GM18951 (cell line): ENCODE data around the gene GATB.

Experiments used
- POLR2A ChIP-seq: IDR thresholded peaks from 4 replicates; pipeline ENCODE4 v1.6.1; 2011; ENCODE audit warnings: mild to moderate bottlenecking; ENCODE audit not compliant: insufficient read length, insufficient read depth; ENCODE audit errors: extremely low read depth
- in situ Hi-C: fragments of 300-500 bp; cut with MboI; formaldehyde crosslinking; loops from one replicate; pipeline ENCODE4 v1.12.0; 2022; ENCODE audit warnings: low sequenced_read_pairs, mixed read lengths, inconsistent platforms; ENCODE audit not compliant: unreplicated experiment

Gene GATB

GRCh38 chr4:151665022-151665784 lies 95.6 kb downstream of the GATB start:
- in situ Hi-C loops: no loop called here

GRCh38 chr4:151664289-151664688 lies 96.5 kb downstream of the GATB start:
- no peak for TF ChIP-seq POLR2A
- in situ Hi-C loops: no loop called here

More at GRCh38 chr4:151665022-151665784, 95.6 kb downstream of the GATB start:
- no peak for TF ChIP-seq POLR2A

GRCh38 chr4:151663109-151663508 lies 97.7 kb downstream of the GATB start:
- in situ Hi-C loops: no loop called here
- no peak for TF ChIP-seq POLR2A

- no peak for TF ChIP-seq POLR2A
- in situ Hi-C loops: no loop called here
These were observed 98.9 kb downstream of the GATB start for GRCh38 chr4:151661873-151662272.

GRCh38 chr4:151660676-151661075 lies 100.1 kb downstream of the GATB start:
- in situ Hi-C loops: no loop called here
- TF ChIP-seq POLR2A: no peak

- in situ Hi-C loops: no loop called here
- TF ChIP-seq POLR2A: no peak
These were observed 101.0 kb downstream of the GATB start for GRCh38 chr4:151659601-151660364.

- TF ChIP-seq POLR2A: no peak
- in situ Hi-C loops: no loop called here
These were observed 101.7 kb downstream of the GATB start for GRCh38 chr4:151658959-151659600.

- no peak for TF ChIP-seq POLR2A
- in situ Hi-C loops: no loop called here
These were observed 102.9 kb downstream of the GATB start for GRCh38 chr4:151657896-151658295.

- in situ Hi-C loops: no loop called here
- no peak for TF ChIP-seq POLR2A
These were observed 104.7 kb downstream of the GATB start for GRCh38 chr4:151656058-151656457.

- in situ Hi-C loops: no loop called here
- no peak for TF ChIP-seq POLR2A
These were observed 107.3 kb downstream of the GATB start for GRCh38 chr4:151653548-151653918.

- in situ Hi-C loops: no loop called here
- TF ChIP-seq POLR2A: no peak
These were observed 107.8 kb downstream of the GATB start for GRCh38 chr4:151652841-151653547.

GRCh38 chr4:151651496-151651895 lies 109.3 kb downstream of the GATB start:
- TF ChIP-seq POLR2A: no peak
- in situ Hi-C loops: no loop called here

GRCh38 chr4:151649479-151649878 lies 111.3 kb downstream of the GATB start:
- in situ Hi-C loops: no loop called here
- TF ChIP-seq POLR2A: no peak
